SK-MEL-5 (cell line): ENCODE data around the gene PER2. TPM values are rescaled to one million over a fixed set of nuclear protein-coding genes. Genes with fewer than 3 reads are reported as not detected.
"Not testable (repeated sequence)": the region's sequence is repeated elsewhere in the genome, so short reads cannot be mapped to it uniquely, and the experiment has no call there.

Experiments used
- DNase-seq: peaks from one replicate; pipeline ENCODE4 v3.0.0-alpha.2; 2016; ENCODE audit warnings: low read depth, low spot score
- in situ Hi-C: cut with HindIII; loops from 2 replicates; pipeline ENCODE4 v1.10.0; 2016; ENCODE audit warnings: low sequenced_read_pairs, high pct_unique_total_duplicates, low pct_unique_long_range_greater_than_20kb
- polyA plus RNA-seq, 2 experiments: library from polyadenylated mRNA; depleted of rRNA; stranded (reverse); fragments of >200 nt; gene quantifications; 2 replicates each; pipeline ENCODE4 v1.2.3, GENCODE V29; 2015
- total RNA-seq: library from RNA; depleted of rRNA; stranded (reverse); fragments of >200 nt; shearing (Covaris generic); gene quantifications from 2 replicates; pipeline ENCODE4 v1.2.3, GENCODE V29; 2014; rRNA removed

PER2 gene
- 1.8 and 2.2 TPM in 2 replicates for total RNA-seq
- polyA plus RNA-seq (2015; cell fraction: cytosol; rRNA removed): 2.3 and 3.0 TPM in 2 replicates
- polyA plus RNA-seq (2015; cell fraction: nucleus; rRNA removed): 2.7 and 5.2 TPM in 2 replicates

- peak; percentile 50 for DNase-seq
- in situ Hi-C loops: no loop called here
These were observed at the start of gene PER2 for GRCh38 chr2:238287737-238288649. TSS of gene PER2 (minus strand) at chr2:238288610. CDS start at chr2:238277936, 10,674 bp downstream.

- DNase-seq: no peak
- in situ Hi-C loops: no loop called here
These were observed 49.4 kb upstream of the PER2 start for GRCh38 chr2:238337846-238338245.

GRCh38 chr2:238336793-238337444, 48.5 kb upstream of the PER2 start:
- in situ Hi-C loops: no loop called here
- DNase-seq: no peak

- no peak for DNase-seq
- in situ Hi-C loops: no loop called here
These were observed 47.7 kb upstream of the PER2 start for GRCh38 chr2:238336151-238336550.

GRCh38 chr2:238335591-238335990, 47.2 kb upstream of the PER2 start:
- in situ Hi-C loops: not testable (repeated sequence)

GRCh38 chr2:238334885-238335284, 46.5 kb upstream of the PER2 start:
- in situ Hi-C loops: no loop called here
- DNase-seq: no peak

More at GRCh38 chr2:238335591-238335990, 47.2 kb upstream of the PER2 start:
- DNase-seq: not testable (repeated sequence)

GRCh38 chr2:238331916-238332315, 43.5 kb upstream of the PER2 start:
- in situ Hi-C loops: no loop called here

GRCh38 chr2:238330391-238330790, 42.0 kb upstream of the PER2 start:
- no peak for DNase-seq
- in situ Hi-C loops: no loop called here

More at GRCh38 chr2:238331916-238332315, 43.5 kb upstream of the PER2 start:
- DNase-seq: no peak

GRCh38 chr2:238327751-238328150, 39.3 kb upstream of the PER2 start:
- in situ Hi-C loops: no loop called here
- no peak for DNase-seq

- DNase-seq: no peak
- in situ Hi-C loops: no loop called here
These were observed 38.5 kb upstream of the PER2 start for GRCh38 chr2:238326801-238327365.

- in situ Hi-C loops: no loop called here
- no peak for DNase-seq
These were observed 37.3 kb upstream of the PER2 start for GRCh38 chr2:238325694-238326093.

- DNase-seq, in situ Hi-C loops: not testable (repeated sequence)
These were observed 35.8 kb upstream of the PER2 start for GRCh38 chr2:238324248-238324647.

GRCh38 chr2:238322001-238322411, 33.6 kb upstream of the PER2 start:
- in situ Hi-C loops: no loop called here
- no peak for DNase-seq

- in situ Hi-C loops: no loop called here
- no peak for DNase-seq
These were observed 33.1 kb upstream of the PER2 start for GRCh38 chr2:238321467-238321866.

GRCh38 chr2:238320648-238321281, 32.4 kb upstream of the PER2 start:
- no peak for DNase-seq
- in situ Hi-C loops: no loop called here

GRCh38 chr2:238320246-238320647, 31.8 kb upstream of the PER2 start, which contains the start of gene TRAF3IP1:
TSS of gene TRAF3IP1 (plus strand) at chr2:238320518. CDS start at chr2:238320663, 145 bp downstream.
- in situ Hi-C loops: no loop called here
- peak; percentile 84 for DNase-seq

- no peak for DNase-seq
- in situ Hi-C loops: no loop called here
These were observed 26.7 kb upstream of the PER2 start for GRCh38 chr2:238315031-238315595.
